Lower leg skin (tissue), 4 donors: ENCODE measurements around the gene CCDC28A. TPM values are rescaled to one million over a fixed set of nuclear protein-coding genes. Genes with fewer than 3 reads are reported as not detected.

Experiments used
- DNase-seq, 2 donors: peaks; one replicate each; pipeline ENCODE4 v3.0.0-alpha.2; 2019; ENCODE audit warnings: low spot score in 2 of 2
- H3K4me3 ChIP-seq: fragments of 200-600 bp; sonication (generic); 2 replicates; pipeline ENCODE4 v1.5.1; 2017; ENCODE audit warnings: mild to moderate bottlenecking, low read depth; ENCODE audit not compliant: poor library complexity, severe bottlenecking
- POLR2A ChIP-seq, 2 donors: fragments of 450-650 bp; IDR thresholded peaks; one replicate each; pipeline ENCODE4 v1.6.1; 2016 to 2017; ENCODE audit warnings: antibody characterized with exemption in 2 of 2, mild to moderate bottlenecking in 1 of 2, moderate library complexity in 1 of 2
- WGBS, 2 donors: methylation state at CpG; one replicate each; pipeline ENCODE4 v1.1.5; 2018; 5-methylcytosine and 5-hydroxymethylcytosine counted together
- intact Hi-C: fragments of 100-400 bp; cut with DNase I; formaldehyde crosslinking; loops from one replicate; pipeline ENCODE4 v1.15.0; 2023; ENCODE audit warnings: low total_unique reads
- total RNA-seq, 4 donors: library from RNA; depleted of rRNA; stranded (reverse); fragments of >200 nt; gene quantifications; one replicate each; pipeline ENCODE4 v1.1.0, GENCODE V29; 2016
- TF ChIP-seq, protein P1 (sequence below), 3 donors: fragments of 450-650 bp; IDR thresholded peaks; one replicate each; pipeline ENCODE4 v1.5.1; 2016; ENCODE audit warnings: antibody characterized with exemption in 3 of 3, mild to moderate bottlenecking in 3 of 3, moderate library complexity in 2 of 3

Gene CCDC28A
- total RNA-seq, 4 donors from 2014 or later = 16.5 to 23.4 (median 20.6) TPM

- intact Hi-C loops = no loop called here
- no peak overlapping the region for H3K4me3 ChIP-seq
- no peak for TF ChIP-seq POLR2A (IDR thresholded peaks at IDR 0.05)
- TF ChIP-seq, protein P1, sequence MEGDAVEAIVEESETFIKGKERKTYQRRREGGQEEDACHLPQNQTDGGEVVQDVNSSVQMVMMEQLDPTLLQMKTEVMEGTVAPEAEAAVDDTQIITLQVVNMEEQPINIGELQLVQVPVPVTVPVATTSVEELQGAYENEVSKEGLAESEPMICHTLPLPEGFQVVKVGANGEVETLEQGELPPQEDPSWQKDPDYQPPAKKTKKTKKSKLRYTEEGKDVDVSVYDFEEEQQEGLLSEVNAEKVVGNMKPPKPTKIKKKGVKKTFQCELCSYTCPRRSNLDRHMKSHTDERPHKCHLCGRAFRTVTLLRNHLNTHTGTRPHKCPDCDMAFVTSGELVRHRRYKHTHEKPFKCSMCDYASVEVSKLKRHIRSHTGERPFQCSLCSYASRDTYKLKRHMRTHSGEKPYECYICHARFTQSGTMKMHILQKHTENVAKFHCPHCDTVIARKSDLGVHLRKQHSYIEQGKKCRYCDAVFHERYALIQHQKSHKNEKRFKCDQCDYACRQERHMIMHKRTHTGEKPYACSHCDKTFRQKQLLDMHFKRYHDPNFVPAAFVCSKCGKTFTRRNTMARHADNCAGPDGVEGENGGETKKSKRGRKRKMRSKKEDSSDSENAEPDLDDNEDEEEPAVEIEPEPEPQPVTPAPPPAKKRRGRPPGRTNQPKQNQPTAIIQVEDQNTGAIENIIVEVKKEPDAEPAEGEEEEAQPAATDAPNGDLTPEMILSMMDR (IDR thresholded peaks at IDR 0.05) = no peak
- no peak for DNase-seq
- 74 to 85% methylated on average over 4 of the region's 4 CpGs for WGBS, 2 donors
Measured at GRCh38 chr6:138785079-138785478, 11.5 kb downstream of the CCDC28A start.

GRCh38 chr6:138785980-138786379 is 12.4 kb downstream of the CCDC28A start:
- WGBS, 2 donors = 77 to 87% methylated on average over 3 of the region's 3 CpGs
- DNase-seq = no peak
- intact Hi-C loops = no loop called here
- no peak overlapping the region for H3K4me3 ChIP-seq
- no peak for TF ChIP-seq POLR2A (IDR thresholded peaks at IDR 0.05)
- TF ChIP-seq, protein P1 (IDR thresholded peaks at IDR 0.05) = no peak

DNA sequence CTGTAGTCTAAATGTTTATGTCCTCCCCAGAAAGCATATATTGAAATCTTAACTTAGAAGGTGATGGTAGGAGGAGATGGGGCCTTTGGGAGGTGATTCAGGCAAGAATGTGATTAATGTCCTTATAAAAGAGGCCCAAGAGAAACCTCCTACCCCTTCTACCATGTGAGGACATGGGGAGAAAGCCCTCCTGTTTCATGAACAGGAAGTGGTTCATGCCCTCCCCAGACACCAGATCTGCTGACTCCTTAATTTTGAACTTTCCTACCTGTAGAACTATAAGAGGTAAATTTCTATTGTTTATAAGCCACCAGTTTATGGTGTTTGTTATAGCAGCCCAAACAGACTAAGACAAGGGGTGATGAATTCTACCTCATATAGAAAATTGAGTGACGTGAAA is 13.6 kb downstream of the CCDC28A start:
- TF ChIP-seq POLR2A (IDR thresholded peaks at IDR 0.05) = no peak
- TF ChIP-seq, protein P1 (IDR thresholded peaks at IDR 0.05) = no peak
- H3K4me3 ChIP-seq = no peak overlapping the region
- intact Hi-C loops = no loop called here
- no peak for DNase-seq
- 94 to 100% methylated on average over 1 of the region's 1 CpG for WGBS, 2 donors

- H3K4me3 ChIP-seq = no peak within 1 kb of the TSS
- TF ChIP-seq, protein P1 (IDR thresholded peaks at IDR 0.05) = no peak
- no peak for TF ChIP-seq POLR2A (IDR thresholded peaks at IDR 0.05)
- 7 to 14% methylated on average over 39 to 41 of the region's 50 CpGs for WGBS, 2 donors
- intact Hi-C loops = no loop called here
- DNase-seq = peak; percentile 74 to 96
Measured at GRCh38 chr6:138795809-138796603, 22.4 kb downstream of the CCDC28A start, which contains the start of gene ECT2L. ECT2L (plus strand) TSS chr6:138796087; CDS start chr6:138813275, 17,188 bp downstream.

DNA sequence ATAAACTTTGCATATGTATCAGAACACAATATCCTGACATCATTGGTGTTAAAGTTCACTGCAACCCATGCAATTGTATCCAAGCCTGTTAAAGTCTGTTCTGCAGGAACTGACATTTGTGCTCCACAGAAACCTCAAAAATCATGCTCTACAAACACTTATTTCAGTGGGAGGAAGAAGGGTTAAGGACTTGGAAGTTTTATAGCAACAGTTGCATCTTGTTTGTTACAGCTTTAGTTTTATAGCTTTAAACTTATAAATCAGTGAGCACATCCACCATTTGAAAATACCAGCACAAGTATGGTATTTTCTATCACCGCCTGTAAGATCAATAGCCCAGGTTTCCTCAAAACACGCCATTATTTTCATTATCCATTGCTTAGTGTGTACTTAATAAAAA is 23.2 kb downstream of the CCDC28A start:
- H3K4me3 ChIP-seq = no peak overlapping the region
- TF ChIP-seq, protein P1 (IDR thresholded peaks at IDR 0.05) = no peak
- TF ChIP-seq POLR2A (IDR thresholded peaks at IDR 0.05) = no peak
- DNase-seq = no peak
- 88% methylated on average over 2 of the region's 2 CpGs for WGBS, 2 donors
- intact Hi-C loops = no loop called here
